ENCODE measurements around the gene DNAH6. TPM values are rescaled to one million over a fixed set of nuclear protein-coding genes. Genes with fewer than 3 reads are reported as not detected.
A peak's percentile ranks its signal among the peaks of the same experiment; 100 is the strongest.

DNAH6 gene
- total RNA-seq, 1 experiment from 2014 or later = not detected

- CTCF ChIA-PET = no interaction called here
- POLR2A ChIA-PET (ENCODE audit: low non-redundant PET) = no interaction called here
- intact Hi-C loops (cut with micrococcal nuclease; ENCODE audit: unreplicated experiment) = loop anchor here (5.0 kb wide), 1 partner anchor 389 kb away; the partner anchor contains the start of gene TRABD2A
- Histone ChIP-seq H3K27ac (ENCODE audit: low read depth, low read length, poor library complexity, severe bottlenecking) (no peak overlapping the region), H3K27me3 (replicated peaks; ENCODE audit: insufficient read depth, low read depth, low read length, poor library complexity) (no peaks in the 10 kb centered on the region), H3K9me3 (ENCODE audit: low read depth, low read length, poor library complexity, severe bottlenecking) (no peaks in the 10 kb centered on the region), H3K36me3 (ENCODE audit: insufficient read depth, low read length, poor library complexity, severe bottlenecking) (no peaks in the 10 kb centered on the region), H3K4me3 (ENCODE audit: low read depth, low read length, poor library complexity, severe bottlenecking) (no peak overlapping the region), H3K4me1 (ENCODE audit: insufficient read depth, low read length, poor library complexity, severe bottlenecking) (no peaks in the 10 kb centered on the region)
- BruUV-seq (replicated peaks) = no TSS peak
- peak; percentile 36 for DNase-seq (ENCODE audit: low spot score)
- TF ChIP-seq, protein P1, sequence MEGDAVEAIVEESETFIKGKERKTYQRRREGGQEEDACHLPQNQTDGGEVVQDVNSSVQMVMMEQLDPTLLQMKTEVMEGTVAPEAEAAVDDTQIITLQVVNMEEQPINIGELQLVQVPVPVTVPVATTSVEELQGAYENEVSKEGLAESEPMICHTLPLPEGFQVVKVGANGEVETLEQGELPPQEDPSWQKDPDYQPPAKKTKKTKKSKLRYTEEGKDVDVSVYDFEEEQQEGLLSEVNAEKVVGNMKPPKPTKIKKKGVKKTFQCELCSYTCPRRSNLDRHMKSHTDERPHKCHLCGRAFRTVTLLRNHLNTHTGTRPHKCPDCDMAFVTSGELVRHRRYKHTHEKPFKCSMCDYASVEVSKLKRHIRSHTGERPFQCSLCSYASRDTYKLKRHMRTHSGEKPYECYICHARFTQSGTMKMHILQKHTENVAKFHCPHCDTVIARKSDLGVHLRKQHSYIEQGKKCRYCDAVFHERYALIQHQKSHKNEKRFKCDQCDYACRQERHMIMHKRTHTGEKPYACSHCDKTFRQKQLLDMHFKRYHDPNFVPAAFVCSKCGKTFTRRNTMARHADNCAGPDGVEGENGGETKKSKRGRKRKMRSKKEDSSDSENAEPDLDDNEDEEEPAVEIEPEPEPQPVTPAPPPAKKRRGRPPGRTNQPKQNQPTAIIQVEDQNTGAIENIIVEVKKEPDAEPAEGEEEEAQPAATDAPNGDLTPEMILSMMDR (conservative IDR thresholded peaks at IDR 0.05; ENCODE audit: low read depth, low read length) = no peak
- no peak for TF ChIP-seq EZH2 (IDR thresholded peaks at IDR 0.05; ENCODE audit: borderline replicate concordance, low read depth, low read length, poor library complexity, severe bottlenecking)
These were observed 22.8 kb upstream of the DNAH6 start for GRCh38 chr2:84493514-84493913.

GRCh38 chr2:84494070-84494469, 22.2 kb upstream of the DNAH6 start:
- no peaks in the 10 kb centered on the region for H3K36me3 ChIP-seq (ENCODE audit: insufficient read depth, low read length, poor library complexity, severe bottlenecking)
- CTCF ChIA-PET = no interaction called here
- no peak overlapping the region for H3K27ac ChIP-seq (ENCODE audit: low read depth, low read length, poor library complexity, severe bottlenecking)
- no peaks in the 10 kb centered on the region for H3K27me3 ChIP-seq (replicated peaks; ENCODE audit: insufficient read depth, low read depth, low read length, poor library complexity)
- no peak overlapping the region for H3K4me3 ChIP-seq (ENCODE audit: low read depth, low read length, poor library complexity, severe bottlenecking)
- TF ChIP-seq, protein P1 (conservative IDR thresholded peaks at IDR 0.05; ENCODE audit: low read depth, low read length) = no peak
- TF ChIP-seq EZH2 (IDR thresholded peaks at IDR 0.05; ENCODE audit: borderline replicate concordance, low read depth, low read length, poor library complexity, severe bottlenecking) = no peak
- POLR2A ChIA-PET (ENCODE audit: low non-redundant PET) = no interaction called here
- no TSS peak for BruUV-seq (replicated peaks)
- intact Hi-C loops (cut with micrococcal nuclease; ENCODE audit: unreplicated experiment) = loop anchor here (2.0 to 5.0 kb wide), 2 partner anchors 388 to 805 kb away; partner anchors contain the start of gene TRABD2A
- no peaks in the 10 kb centered on the region for H3K9me3 ChIP-seq (ENCODE audit: low read depth, low read length, poor library complexity, severe bottlenecking)
- no peaks in the 10 kb centered on the region for H3K4me1 ChIP-seq (ENCODE audit: insufficient read depth, low read length, poor library complexity, severe bottlenecking)
- DNase-seq (ENCODE audit: low spot score) = no peak

DNA sequence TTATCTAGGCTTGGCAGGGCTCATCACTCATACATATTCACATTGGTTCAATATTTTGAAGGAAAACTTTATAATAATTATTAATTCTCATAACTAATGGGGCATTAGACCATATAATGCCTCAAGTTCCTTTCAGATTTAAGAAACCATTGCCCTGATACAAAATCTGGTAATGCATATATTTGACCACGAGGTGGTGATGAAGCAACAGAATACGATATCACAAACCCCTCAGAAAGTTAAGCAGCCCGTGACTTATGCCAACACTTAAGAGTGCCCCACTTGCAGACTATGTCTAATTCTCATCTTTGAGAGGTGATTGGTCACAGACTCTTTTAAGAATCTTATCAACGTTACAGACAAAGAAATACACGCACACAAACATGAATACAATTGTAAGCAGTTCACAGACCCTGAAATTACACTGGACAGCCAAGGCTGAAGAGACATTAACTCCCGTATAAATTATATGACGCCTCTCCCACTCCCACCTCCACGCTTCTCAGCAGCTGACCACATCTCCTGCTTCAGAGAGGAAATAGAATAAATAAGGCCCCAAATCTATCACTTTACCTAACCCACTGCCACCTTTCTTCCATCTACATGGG, 20.7 kb upstream of the DNAH6 start:
- H3K4me1 ChIP-seq (ENCODE audit: insufficient read depth, low read length, poor library complexity, severe bottlenecking) = no peaks in the 10 kb centered on the region
- CTCF ChIA-PET = no interaction called here
- no peak overlapping the region for H3K27ac ChIP-seq (ENCODE audit: low read depth, low read length, poor library complexity, severe bottlenecking)
- TF ChIP-seq, protein P1 (conservative IDR thresholded peaks at IDR 0.05; ENCODE audit: low read depth, low read length) = peak; percentile 67
- no peak for TF ChIP-seq EZH2 (IDR thresholded peaks at IDR 0.05; ENCODE audit: borderline replicate concordance, low read depth, low read length, poor library complexity, severe bottlenecking)
- H3K36me3 ChIP-seq (ENCODE audit: insufficient read depth, low read length, poor library complexity, severe bottlenecking) = no peaks in the 10 kb centered on the region
- POLR2A ChIA-PET (ENCODE audit: low non-redundant PET) = no interaction called here
- no peak overlapping the region for H3K4me3 ChIP-seq (ENCODE audit: low read depth, low read length, poor library complexity, severe bottlenecking)
- BruUV-seq (replicated peaks) = no TSS peak
- intact Hi-C loops (cut with micrococcal nuclease; ENCODE audit: unreplicated experiment) = loop anchor here (1.0 to 5.0 kb wide), 4 partner anchors 136 to 803 kb away; no protein-coding TSS in a partner anchor
- H3K9me3 ChIP-seq (ENCODE audit: low read depth, low read length, poor library complexity, severe bottlenecking) = no peaks in the 10 kb centered on the region
- H3K27me3 ChIP-seq (replicated peaks; ENCODE audit: insufficient read depth, low read depth, low read length, poor library complexity) = no peaks in the 10 kb centered on the region
- DNase-seq (ENCODE audit: low spot score) = peak; percentile 78
